GM18508 (cell line): ENCODE results near the gene TNNI2.
"Not testable (repeated sequence)": the region's sequence is repeated elsewhere in the genome, so short reads cannot be mapped to it uniquely, and the experiment has no call there.

ENCODE experiments used
- ATAC-seq: cut with Tn5 transposase; IDR thresholded peaks from one replicate; pipeline ENCODE4 v1.9.1; 2021; ENCODE audit warnings: moderate number of reproducible peaks; ENCODE audit not compliant: insufficient read depth, unreplicated experiment

The TNNI2 gene

GRCh38 chr11:1870721-1871466 lies 32.1 kb downstream of the TNNI2 start:
- ATAC-seq = no peak

GRCh38 chr11:1871531-1871930 lies 32.8 kb downstream of the TNNI2 start:
- ATAC-seq = no peak

GRCh38 chr11:1872267-1872985 lies 33.6 kb downstream of the TNNI2 start:
- ATAC-seq = no peak

- no peak for ATAC-seq
Observed at GRCh38 chr11:1873048-1873812, 34.4 kb downstream of the TNNI2 start.

GRCh38 chr11:1873813-1874150 lies 35.0 kb downstream of the TNNI2 start:
- not testable (repeated sequence) for ATAC-seq

DNA sequence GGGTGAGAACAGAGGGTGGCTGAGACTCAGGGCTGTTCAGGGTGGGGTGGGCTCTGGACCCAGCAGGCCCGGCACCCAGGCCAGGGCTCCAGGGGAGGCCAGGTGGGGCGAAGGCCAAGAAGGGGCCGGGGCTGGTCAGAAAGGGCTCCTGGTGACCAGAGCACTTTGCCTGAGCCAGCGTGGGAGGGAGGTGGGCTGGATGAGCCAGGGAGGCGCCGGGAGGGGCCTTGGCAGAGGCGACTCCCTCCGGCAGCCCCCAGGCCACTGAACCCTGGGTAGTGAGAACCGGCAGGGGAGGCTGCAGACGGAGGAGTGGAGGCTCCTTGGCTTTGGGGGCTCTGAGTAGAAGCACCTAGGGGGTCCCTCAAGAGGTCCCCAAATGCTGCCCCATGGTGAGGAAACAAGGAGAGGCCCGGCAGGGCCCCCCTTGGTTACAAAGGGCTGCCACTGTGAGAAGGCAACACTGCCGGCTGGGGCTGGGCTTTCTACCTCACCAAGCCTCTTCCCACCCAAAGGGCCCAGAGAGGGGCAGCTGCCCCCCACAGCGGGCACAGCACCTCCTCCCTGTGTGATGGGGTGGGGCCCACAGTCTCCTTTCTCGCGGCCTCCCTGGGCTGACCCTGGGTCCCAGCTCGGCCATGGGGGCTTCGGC lies 35.8 kb downstream of the TNNI2 start:
- ATAC-seq = not testable (repeated sequence)

GRCh38 chr11:1875093-1875850 lies 36.5 kb downstream of the TNNI2 start:
- ATAC-seq = no peak

DNA sequence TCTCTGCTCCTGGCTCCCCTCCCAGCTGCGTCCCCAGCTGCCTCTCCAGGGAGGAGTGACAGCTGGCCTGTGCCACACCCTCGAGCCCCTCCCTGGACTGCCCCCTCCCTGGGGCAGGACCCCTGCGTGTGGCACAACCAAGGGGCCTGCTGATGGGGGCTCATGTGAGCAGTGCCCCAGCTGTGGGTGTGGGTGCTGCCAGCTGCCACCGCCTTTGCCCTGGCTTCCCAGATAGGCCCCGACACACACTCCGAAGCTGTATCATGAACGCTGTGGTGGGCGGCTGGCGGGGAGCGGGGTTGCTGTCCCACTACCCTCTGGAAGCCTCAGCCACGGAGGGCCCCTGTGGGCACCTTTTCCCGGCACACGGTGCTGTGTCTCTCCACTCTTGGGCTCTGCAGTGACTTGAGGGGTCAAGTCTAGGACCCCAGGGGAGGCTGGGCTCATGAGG lies 37.1 kb downstream of the TNNI2 start:
- ATAC-seq = not testable (repeated sequence)

DNA sequence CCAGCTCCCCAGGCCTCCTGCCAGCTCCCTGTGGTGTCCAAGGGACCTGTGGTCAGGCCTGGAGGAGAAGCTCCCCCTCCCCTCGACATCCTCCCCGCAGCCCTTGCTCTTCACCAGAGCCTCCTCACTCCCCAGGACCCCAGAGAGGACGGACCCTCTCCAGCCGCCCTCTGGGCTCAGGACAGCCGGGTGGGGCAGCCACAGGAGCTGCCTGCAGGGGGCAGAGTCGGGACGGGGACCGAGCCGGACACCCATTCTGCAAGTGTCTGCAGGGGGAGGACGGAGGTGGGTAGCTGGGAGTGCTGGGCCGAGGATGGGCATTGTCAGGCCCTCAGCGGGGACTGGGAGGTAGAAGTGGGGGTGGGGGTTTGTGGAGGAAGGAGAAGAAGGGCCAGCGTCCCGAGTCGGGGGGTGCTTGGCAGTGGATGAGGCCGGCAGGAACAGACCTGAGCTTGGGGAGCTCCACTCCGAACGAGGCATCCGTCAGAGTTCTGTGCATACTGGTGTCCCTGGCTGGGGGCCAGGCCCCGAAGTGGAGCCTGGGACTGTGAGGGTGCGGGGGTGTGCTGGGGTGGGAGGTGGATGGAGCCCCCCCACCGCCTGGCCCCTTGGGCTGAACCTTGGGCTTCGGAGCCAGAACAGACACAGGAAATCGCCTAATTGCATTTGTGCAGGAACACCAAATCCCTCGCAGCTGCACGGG lies 37.7 kb downstream of the TNNI2 start:
- no peak for ATAC-seq

GRCh38 chr11:1877211-1878136 lies 38.7 kb downstream of the TNNI2 start:
- no peak for ATAC-seq

DNA sequence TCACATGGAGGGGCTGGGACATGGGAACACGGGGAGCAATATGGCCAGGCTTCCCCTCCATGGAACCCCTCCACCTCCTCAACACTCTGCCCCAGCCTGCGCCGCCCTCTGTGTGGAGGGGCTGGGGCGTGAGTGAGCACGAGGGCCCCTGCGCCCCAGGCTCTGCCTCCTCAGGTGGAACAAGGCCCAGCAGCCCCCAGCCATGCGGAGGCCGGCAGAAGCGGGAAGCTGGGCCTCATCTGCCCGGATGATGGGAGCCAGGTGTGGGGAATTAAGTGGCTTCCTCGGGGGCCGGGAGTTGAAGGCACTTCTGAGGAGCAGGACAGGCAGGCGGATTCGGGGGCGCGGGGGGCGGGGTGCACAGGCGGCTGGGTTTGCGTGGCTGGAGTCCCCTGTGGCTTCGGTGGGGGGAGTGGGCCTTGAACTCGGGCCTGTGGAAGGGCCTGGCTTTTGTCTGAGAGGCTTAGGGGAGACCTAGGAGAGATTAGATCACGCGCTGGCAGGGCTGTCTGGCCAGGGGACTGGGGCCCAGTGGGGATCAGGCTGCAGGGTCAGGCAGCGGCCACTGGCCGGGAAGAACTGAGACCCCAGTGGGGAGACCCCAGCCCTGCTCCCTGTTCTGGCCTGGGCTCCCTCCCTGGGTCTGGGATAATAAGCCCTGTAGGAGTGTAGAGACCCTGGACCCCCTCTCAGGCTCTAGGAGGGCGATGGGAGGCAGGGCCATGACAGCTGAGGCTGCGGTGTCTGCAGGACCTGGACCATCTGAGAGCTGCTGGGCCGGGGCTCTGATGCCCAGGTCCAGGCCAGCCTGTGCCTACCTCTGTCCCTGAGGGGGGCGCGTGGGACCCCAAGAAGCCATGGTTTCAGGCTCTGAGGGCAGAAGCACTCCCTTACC lies 39.6 kb downstream of the TNNI2 start:
- no peak for ATAC-seq

GRCh38 chr11:1879342-1879940 lies 40.7 kb downstream of the TNNI2 start:
- no peak for ATAC-seq

DNA sequence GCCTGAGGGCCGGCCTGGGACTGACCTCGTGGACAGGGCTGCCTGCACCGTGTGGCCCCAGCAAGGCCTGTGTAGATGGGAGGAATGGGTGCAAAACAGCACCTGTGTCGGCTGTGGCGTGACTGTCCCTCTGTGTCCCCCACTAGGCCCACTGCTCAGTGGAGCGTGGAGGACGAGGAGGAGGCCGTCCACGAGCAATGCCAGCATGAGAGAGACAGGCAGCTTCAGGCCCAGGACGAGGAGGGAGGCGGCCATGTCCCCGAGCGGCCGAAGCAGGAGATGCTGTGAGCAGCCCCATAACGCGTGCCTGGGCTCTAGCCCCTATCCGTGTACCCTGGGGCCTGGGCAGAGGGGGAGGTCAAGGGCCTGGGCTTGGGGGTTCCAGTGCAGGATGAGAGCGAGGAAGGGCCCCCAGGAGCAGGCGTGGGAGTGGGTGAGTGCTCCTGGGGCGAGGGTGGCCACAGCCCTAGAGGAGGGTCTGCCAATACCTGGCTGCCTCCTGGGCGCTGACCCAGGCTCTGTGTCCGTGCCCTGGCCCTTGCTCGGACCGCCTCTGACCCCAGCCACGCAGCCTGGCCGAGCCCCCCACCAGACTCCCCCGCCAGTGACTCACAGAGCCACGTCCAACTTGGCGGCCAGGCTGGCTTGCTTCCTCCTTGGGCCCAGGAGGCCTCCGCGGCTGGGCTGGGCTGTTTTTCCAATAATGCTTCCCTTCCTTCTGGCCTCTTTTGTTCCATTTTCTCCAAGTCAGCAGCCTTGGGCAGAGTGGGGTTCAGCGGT lies 41.4 kb downstream of the TNNI2 start:
- no peak for ATAC-seq

DNA sequence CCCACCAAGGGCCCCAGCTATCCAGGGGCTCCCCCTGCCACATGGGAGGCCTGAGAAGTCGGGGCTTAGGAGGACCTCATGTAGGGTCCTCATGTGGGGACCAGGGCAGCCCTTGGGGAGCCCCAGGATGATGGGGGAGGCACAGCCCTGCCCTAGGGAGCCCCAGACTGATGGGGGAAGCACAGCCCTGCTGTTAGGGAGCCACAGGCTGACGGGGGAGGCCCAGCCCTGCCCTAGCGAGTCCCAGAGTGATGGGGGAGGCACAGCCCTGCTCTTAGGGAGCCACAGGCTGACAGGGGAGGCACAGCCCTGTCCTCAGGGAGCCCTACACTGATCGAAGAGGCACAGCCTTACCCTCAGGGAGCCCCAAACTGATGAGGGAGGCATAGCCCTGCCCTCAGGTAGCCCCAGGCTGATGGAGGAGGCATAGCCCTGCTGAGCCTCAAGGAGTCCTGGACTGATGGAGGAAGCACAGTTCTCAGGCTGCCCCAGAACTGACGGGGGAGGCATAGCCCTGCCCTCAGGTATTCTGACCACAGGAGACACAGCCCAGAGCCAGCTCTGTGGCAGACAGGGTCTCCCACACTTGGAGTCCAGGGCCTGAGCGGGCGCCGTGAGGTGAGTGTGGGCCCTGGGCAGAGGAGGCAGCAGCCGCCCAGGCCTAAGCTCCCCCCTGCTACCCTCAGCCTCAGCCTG lies 42.1 kb downstream of the TNNI2 start:
- no peak for ATAC-seq

DNA sequence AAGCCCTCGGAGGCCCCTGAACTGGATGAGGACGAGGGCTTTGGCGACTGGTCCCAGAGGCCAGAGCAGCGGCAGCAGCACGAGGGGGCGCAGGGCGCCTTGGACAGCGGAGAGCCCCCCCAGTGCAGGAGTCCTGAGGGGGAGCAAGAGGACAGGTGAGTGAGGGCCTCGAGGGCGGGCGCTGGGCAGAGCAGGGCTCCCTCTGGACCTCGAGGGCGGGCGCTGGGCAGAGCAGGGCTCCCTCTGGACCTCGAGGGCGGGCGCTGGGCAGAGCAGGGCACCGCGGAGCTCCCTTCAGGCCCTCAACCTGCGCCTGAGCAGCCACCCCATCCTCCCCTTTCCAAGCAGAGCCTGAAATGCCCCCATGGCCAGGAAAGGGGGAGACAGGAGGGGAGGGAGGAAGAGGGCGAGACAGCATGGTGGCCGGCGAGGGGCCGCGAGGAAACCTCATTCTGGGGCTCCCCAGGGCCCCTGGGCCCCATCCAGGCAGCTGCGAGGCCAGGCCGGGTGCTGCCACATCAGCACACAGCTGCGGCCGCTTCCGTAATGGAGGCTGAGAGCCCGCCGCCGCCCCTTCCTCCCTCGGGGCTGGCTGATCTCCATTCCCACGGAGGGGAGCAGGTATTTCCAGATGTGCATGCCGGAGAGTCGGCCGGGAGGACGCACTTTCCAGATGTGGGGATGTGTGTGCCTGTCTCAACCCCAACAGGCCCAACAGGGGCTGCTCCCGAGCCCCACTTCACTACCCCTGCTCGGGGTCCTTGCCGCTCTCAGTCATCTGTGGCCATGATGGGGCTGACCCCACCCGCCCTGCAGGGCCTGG lies 42.9 kb downstream of the TNNI2 start:
- ATAC-seq = no peak
